NCI-H2107 treated with DMSO at 0.1 percent for 48 hours (cell line): ENCODE measurements around the gene ZNF668.
A peak's percentile ranks its signal among the peaks of the same experiment; 100 is the strongest.
"Not testable (repeated sequence)": the region's sequence is repeated elsewhere in the genome, so short reads cannot be mapped to it uniquely, and the experiment has no call there.

Experiments
- DNase-seq: peaks from one replicate; lab custom pipeline; 2025; ENCODE audit not compliant: unreplicated experiment; lab: John Stamatoyannopoulos, UW

ZNF668 gene

DNA sequence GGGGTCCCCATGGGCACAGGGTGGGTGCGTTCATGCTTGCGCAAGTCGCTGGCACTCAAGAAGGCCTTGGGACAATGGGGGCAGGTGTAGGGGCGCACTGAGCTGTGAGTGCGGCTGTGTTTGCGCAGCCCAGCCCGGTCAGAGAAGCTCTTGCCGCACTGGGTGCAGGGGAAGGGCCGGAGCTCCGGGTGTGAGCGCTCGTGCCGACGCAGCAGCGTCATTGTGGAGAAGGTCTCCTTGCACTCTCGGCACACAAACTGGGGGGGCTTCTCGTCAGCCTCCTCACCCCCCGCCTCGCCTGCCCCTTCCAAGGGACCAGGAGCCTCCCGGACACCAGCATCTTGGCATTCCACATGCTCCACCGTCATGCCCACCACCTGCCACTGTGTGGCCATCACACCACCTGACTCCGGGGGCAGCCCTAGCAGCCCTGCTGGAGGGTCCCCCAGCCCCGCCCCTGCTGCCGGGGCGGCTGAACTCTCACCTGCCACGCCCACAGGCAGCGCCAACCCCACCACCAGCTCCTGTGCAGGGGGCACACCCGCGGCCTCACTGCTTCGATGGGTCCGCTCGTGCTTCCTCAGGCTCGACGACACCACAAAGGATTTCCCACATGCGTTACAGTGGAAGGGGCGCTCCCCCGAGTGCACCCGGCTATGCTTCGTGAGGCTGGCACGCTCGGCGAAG lies 12.8 kb downstream of the ZNF668 start:
- no peak for DNase-seq

DNA sequence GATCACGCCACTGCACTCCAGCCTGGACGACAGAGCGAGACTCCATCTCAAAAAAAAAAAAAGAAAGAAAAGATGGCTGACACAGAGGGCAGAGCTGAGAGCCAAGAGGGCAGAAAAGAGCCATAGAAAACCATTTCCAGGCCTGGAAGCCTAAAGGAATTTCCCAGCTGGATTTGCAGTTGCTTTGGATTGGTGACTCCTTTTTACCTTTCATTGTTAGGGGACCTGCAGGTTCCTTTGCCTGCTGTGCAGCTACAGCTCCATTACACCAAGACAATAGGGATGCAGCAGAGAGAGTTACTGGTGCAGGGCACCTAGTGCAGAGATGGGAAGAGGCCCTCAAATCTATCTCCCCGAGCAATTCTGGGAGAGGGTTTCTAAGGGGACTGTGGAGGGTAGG lies 18.4 kb downstream of the ZNF668 start:
- DNase-seq: no peak

DNA sequence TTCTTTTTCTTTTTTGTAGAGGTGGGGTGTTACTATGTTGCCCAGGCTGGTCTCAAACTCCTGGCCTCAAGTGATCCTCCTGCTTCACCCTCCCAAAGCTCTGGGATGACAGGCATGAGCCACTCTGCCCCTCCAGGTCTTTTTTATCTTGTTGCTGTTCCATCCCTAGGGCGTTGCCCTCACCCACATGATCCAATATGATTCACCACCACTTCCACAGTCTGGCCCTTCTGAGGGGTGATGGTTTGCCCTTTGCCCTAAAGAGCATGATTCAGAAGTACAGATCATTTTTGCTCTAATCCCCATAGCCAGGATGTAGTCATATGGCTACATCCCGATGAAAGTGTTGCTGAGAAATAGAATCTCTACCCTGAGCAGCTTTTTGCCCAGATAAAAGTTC lies 21.9 kb downstream of the ZNF668 start:
- no peak for DNase-seq

DNA sequence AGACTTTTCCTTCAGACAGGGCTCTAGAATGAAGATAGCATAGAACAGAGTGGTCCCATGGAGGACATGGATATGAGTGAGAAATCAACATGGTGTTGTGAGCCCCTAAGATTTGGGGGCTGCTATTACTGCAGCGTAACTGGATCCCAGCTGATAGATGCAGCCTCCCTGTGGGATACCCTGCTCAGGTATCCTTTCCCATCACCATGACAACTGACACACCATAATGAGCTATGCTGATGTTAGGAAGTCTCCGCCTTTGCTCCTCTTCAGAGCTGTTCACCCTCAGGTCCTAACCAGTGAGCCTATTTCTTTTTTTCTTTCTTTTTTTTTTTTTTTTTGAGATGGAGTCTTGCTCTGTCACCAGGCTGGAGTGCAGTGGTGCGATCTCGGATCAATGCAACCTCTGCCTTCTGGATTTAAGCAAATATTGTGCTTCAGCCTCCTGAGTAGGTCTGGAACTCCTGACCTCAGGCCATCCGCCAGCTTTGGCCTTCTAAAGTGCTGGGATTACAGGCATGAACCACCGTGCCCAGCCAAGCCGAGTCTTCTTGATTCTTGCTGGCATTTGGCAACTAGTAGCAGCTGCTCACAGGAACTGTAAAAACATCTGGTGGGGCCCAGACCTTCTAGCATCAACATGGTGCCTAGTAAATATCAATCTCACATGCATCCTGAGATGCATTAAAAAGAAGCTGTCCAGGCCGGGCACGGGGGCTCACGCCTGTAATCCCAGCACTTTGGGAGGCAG lies 23.6 kb downstream of the ZNF668 start:
- DNase-seq: no peak

DNA sequence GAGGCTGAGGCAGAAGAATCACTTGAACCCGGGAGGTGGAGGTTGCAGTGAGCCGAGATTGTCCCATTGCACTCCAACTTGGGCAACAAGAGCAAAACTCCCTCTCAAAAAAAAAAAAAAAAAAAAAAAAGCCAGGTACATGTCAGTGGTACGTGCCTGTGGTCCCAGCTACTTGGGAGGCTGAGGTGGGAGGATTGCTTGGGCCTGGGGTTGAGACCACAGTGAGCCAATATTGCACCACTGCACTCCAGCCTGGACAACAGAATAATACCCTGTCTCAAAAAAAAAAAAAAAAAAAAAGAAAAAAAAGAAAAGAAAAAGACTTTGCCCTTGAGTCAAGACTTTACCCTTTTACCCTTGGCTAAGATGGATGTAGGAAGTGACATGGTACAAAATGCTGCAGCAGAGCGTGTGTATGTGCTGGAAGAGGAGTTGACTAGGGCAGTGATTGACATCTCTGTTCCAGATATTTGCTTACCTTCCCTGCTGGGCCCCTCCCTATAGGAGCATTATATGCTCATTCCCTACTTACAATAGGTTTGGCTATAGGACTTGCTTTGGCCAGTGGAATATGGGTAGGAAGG lies 30.1 kb downstream of the ZNF668 start:
- DNase-seq: no peak

DNA sequence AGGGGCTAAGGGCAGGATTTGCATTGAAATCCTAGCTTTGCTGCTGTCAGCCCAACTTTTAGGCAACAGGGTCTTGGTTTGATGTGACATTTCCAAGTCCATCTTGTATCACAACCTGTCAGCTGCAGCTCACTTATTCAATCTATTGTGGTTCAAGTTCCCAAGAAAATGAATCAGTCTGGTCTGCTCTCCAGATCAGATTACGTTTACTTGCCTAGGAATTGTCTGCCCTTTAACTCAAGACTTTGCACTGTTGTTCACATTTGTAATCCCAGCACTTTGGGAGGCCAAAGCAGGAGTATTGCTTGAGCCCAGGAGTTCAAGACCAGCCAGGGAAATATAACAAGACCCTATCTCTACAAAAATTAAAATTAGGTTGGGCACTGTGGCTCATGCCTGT lies 30.7 kb downstream of the ZNF668 start:
- no peak for DNase-seq

DNA sequence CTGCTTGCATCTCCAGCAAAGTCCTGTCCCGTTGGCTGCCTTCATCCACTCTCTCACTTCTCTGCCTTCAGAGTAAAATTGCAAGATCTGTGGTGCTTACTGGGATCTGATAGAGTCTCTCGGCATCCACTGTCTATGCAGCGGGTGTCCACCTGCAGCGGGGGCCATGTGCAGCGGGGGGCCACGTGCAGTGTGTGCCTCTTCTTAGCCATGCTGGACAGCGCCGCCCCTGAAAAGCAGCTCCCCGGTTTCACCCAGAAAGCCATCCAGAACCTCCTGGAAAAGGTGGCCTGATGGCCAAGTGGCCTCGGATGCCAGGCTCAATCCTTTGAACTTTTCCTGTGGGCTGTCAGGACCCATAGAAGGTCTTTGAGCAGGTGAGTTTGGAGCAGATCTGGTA lies 31.2 kb downstream of the ZNF668 start:
- DNase-seq: no peak

DNA sequence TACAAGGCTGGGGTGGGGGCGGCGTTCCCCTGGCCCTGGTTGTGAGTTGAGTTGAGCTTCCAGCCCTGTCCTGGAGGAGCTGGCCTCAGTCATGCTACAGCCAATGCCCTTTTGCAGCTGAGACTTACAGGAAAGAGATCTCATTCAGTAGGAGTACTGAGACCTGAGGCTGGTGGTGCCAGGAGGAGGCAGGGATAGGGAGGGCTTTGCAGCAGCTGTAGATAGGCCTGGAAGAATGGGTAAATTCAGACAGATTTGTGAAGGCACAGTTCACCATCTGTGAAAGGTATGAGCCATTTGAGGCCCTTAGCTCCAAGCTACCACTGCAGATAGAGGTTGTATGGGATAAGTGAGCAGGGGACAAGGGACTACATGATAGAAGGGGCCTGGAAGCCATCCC lies 35.0 kb downstream of the ZNF668 start:
- no peak for DNase-seq

DNA sequence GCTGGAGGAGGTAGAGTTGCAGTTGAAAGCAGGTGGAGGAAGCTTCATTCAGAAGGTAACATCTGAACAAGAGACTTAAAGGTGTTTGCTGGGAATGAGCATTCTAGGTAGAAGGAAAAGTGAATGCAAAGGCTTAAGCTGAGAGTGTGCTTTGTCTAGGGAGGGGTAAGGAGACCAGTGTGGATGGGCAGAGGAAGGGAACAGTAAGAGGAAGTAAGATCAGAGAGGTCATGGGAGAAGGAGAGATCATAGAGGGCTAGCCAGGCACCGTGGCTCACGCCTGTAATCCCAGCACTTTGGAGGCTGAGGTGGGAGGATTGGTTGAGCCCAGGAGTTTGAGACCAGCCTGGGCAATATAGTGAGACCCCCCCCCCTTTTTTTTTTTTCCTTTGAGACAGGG lies 37.3 kb downstream of the ZNF668 start:
- no peak for DNase-seq

DNA sequence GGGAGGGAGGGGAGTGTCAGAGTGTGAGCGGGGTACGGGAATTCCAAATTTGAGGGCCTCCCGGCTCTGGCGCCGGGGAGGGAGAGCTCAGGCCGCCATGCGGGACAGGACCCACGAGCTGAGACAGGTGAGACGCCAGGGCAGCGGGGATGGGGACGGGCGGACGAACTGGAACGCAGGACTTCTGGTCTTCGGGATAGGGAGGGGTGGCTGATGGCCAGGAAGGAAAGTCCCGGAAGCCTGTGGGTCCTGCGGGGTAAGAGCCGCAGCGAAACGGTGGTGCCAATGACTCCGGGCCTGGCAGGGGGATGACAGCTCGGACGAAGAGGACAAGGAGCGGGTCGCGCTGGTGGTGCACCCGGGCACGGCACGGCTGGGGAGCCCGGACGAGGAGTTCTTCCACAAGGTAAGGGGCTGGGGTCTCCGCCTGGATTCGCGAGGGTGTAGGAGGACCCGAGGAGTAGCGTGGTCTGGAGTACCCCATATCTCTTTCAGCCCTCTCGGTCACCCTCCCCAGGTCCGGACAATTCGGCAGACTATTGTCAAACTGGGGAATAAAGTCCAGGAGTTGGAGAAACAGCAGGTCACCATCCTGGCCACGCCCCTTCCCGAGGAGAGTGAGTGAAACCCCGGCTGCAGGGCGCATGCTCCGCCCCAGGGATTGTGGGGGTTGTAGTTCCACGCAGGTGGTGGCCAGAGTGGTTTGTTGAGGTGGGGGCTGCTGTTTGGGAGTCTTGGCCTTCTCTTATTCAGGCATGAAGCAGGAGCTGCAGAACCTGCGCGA lies 40.1 kb downstream of the ZNF668 start:
- peak; percentile 24 for DNase-seq

DNA sequence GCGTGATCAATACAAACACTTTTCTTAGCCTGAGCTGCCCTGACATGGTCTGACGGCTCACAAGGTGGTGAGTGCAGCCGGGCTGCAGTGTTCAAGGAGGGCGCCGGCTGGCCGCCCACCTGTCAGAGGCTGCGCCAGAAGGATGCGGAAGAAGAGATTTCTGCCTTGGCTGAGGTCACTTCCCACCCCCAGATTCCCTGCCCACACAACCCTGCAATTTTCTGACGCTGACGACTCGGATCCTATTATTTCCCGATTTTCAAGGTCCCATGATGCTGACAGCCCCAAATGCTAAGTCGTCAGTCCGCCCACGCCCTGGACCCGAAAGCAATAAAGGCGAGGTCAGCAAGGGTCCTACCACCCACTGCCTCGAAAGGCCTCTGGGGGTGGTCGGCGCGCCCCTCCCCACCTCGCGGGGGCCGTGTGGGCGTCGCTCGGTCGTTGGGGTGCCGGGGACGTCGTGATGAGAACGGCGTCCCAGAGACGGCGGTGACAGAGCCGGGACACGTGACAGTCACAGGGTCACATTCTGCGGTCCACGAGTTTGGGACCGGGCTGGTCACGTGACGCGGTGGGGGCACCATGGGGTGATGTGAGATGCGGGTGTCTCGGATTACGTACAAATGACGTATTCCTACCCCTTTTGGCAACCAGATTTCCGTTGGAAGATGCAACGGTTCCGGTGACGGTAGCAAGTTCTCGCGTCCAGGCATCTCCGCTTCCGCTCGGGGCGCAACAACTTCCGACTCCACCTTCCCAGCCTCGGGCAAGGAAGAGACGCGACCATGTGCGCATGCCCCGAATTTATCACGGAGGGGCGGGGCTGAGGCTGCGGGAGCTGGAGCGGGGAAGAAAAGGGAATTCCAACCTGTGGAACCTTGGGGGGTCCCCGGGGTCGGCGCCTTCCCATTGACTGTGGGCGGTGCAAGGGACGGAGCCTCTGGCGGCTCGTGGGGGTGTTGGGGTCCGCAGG lies 41.0 kb downstream of the ZNF668 start, which contains the start of gene STX4:
Gene STX4 (plus strand): TSS at position 823 of the 973 bp plus-strand sequence. CDS start 248 bp downstream, outside the sequence.
- peak; percentile 77 for DNase-seq

DNA sequence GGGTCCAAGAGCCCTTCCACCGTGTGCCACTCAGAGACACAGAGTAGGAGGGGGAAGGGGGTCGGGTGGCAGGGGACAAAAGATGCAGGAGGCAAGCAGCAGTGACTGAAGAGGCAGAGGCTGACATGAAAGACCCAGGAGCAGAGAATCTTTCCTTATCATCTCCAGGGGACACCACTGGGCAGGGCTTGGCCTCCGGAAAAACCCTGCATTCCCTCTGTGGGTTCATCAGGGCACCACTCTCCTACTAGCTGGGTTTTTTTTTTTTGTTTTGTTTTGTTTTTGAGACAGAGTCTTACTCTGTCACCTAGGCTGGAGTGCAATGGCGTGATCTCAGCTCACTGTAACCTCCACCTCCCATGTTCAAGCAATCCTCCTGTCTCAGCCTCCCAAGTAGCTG lies 42.8 kb downstream of the ZNF668 start:
- no peak for DNase-seq

DNA sequence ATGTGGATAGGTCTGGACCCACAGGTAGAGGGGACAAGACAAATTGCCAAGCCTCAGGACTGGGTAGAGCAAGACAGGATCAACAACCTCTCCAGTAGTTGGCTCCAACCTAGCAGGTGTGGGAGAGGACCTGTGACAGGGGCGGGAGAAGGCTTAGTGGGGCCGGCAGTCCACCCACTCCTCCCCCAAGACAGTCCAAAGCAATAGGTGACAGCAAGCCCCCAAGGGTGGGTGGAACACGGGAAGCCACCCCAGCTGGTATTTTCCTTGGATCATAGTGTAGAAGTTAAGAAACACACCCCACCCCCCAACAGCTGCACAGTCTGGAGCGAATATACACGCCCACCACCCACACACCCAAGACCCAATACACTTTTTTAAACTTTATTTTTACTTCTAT lies 44.8 kb downstream of the ZNF668 start:
- no peak for DNase-seq

DNA sequence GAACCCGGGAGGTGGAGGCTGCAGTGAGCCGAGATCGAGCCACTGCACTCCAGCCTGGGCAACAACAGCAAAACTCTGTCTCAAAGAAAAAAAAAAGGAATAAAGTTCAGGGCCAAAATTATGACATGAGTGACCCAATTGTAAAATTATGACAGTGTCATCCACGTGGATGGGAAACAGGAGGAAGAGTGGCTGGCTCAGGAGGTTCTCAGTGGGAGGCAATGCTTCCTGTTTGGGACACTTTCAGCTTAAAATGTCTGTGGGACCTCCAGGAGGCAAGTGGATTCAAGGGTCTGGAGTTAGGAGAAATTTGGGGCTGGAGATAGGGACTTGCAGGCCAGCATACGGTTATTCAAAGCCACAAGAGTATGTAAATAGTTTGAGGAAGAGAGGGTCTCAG lies 48.7 kb downstream of the ZNF668 start:
- DNase-seq: no peak

DNA sequence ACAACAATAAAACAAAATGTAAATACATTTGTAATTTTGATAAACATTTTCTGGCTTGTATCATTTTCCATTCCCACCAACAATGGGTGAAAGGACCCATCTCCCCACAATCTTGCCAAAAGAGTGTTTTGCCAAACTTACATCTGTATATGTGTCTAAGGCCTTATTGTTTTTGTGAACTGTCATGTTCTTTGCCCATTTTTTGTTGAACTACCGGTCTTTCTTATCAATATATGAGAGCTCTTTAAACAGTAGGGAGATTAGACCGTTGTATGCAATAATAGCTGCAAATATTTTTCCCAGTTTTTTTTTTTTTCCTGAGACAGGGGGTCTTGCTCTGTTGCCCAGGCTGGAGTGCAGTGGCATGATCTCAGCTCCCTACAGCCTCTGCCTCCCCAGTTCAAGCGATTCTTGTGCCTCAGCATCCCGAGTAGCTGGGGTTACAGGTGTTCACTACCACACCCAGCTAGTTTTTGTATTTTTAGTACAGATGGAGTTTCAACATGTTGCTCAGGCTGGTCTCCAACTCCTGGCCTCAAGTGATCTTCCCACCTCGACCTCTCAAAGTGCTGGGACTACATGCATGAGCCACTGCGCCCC lies 50.3 kb downstream of the ZNF668 start:
- DNase-seq: no peak

DNA sequence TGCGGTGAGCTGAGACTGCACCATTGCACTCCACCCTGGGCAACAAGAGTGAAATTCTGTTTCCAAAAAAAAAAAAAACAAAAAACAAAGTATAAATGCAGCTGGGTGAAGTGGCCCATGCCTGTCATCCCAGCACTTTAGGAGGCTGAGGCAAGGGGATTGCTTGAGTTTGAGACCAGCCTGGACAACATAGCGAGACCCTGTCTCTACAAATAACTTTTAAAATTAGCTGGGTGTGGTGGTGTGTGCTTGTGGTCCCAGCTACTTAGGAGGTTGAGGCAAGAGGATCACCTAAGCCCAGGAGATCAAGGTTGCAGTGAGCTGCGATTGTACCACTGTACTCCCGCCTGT lies 50.8 kb downstream of the ZNF668 start:
- DNase-seq: no peak

DNA sequence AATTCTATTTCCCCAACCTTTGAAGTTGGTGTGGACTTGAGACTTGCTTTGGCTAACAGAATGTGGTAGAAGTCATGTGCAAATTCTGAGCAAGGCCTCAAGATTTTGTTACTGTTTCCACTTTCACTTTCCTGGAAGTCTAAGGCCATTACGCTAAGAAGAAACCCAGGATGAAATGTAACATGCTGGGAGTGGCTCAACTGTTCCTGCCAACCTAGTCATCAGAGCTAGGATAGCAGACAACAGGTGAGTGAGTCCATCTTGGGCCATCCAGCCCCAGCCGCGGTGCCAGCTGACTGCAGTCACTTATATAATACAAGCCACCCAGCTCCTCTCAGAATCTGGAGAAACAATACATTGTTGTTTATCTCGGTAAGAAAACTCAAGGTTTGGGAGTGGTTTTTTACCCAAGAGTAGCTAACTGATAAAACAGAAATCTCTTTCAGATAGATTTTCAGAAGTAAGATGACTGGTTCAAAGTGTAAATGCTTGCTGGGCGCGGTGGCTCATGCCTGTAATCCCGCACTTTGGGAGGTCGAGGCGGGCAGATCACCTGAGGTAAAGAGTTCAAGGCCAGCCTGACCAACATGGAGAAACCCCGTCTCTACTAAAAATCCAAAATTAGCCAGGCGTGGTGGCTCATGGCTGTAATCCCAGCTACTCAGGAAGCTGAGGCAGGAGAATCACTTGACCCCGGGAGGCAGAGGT lies 51.3 kb downstream of the ZNF668 start:
- no peak for DNase-seq

DNA sequence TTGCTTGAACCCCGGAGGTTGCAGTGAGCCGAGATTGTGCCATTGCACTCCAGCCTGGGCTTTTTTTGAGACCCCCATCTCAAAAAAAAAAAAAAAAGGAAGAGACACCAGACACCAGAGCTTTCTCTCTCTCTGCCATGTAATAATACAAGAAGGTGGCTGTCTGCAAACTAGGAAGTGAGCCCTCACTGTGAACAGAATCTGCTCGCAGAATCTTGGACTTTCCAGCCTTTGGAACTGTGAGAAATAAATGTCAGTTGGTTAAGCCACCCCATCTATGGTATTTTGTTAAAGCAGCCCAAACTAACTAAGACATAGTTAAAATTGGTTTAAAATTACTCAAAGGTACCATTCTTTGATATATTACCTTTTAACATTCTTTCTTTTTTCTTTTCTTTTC lies 53.5 kb downstream of the ZNF668 start:
- DNase-seq: no peak

DNA sequence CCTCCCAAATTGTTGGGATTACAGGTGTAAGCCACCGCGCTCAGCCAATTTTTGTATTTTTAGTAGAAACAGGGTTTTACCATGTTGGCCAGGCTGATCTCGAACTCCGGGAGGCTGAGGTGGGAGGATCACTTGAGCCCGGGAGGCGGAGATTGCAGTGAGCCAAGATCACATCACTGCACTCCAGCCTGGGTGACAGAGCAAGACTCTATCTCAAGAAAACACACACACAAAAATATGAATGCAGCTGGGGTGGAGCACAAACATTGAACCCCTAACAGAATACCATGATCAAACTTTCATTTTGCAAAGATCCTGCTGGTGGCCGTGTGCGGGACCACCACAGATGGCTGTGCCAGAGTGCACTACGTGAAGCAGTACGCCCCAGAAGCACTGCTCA lies 56.3 kb downstream of the ZNF668 start:
- DNase-seq: not testable (repeated sequence)
